T-cell (primary cell): ENCODE results near the gene XXYLT1. TPM values are rescaled to one million over a fixed set of nuclear protein-coding genes. Genes with fewer than 3 reads are reported as not detected.
"Not testable (repeated sequence)": the region's sequence is repeated elsewhere in the genome, so short reads cannot be mapped to it uniquely, and the experiment has no call there.

ENCODE experiments used
- ATAC-seq, 4 experiments: fragments of 200-7000 bp in 3 of 4; fragments of 150-1000 bp in 1 of 4; cut with Tn5 transposase; replicated peaks in 1 of 4; 1 replicate in 3 of 4; 2 replicates in 1 of 4; pipeline ENCODE4 v1.10.0; 2021; ENCODE audit warnings: moderate library complexity in 3 of 4, mild to moderate bottlenecking in 2 of 4, moderate number of reproducible peaks in 1 of 4
- CTCF ChIA-PET, 2 donors: fragments of 300-600 bp; sonication (Branson Sonifier 250); formaldehyde crosslinking; loops; one replicate each; lab custom pipeline; 2022; ENCODE audit warnings: antibody characterized with exemption in 2 of 2; lab: Charles Lee
- POLR2A ChIA-PET, 2 donors: fragments of 300-600 bp; sonication (Branson Sonifier 250); formaldehyde crosslinking; loops; one replicate each; lab custom pipeline; 2022; ENCODE audit warnings: antibody characterized with exemption in 2 of 2; lab: Charles Lee
- DNase-seq, 35 experiments: peaks; one replicate each; pipeline versions ENCODE4 v3.0.0 to v3.0.0-alpha.2; 2013 to 2023
- H3K27ac ChIP-seq: one replicate; pipeline ENCODE4 v1.5.1; 2013; ENCODE audit warnings: low read length
- H3K27me3 ChIP-seq, 2 experiments: replicated peaks in 1 of 2; 1 replicate in 1 of 2; 2 replicates in 1 of 2; pipeline versions ENCODE4 v1.6.1 to v1.7.0; 2013; ENCODE audit warnings: low read length in 1 of 2, mixed read lengths in 1 of 2; ENCODE audit not compliant: control insufficient read depth in 2 of 2, insufficient read depth in 2 of 2; ENCODE audit errors: extremely low read depth in 1 of 2
- H3K36me3 ChIP-seq, 2 donors: 1 replicate in 1 of 2; 2 replicates in 1 of 2; pipeline versions ENCODE4 v1.6.1 to v1.7.0; 2013; ENCODE audit warnings: low read length in 1 of 2; ENCODE audit not compliant: control insufficient read depth in 2 of 2, insufficient read depth in 1 of 2; ENCODE audit errors: extremely low read depth in 1 of 2
- H3K4me1 ChIP-seq, 2 experiments: 1 replicate in 1 of 2; 2 replicates in 1 of 2; pipeline versions ENCODE4 v1.6.1 to v1.7.0; 2013; ENCODE audit warnings: low read length in 2 of 2, mixed read lengths in 1 of 2; ENCODE audit not compliant: insufficient read depth in 2 of 2, control insufficient read depth in 1 of 2; ENCODE audit errors: extremely low read depth in 1 of 2
- H3K4me3 ChIP-seq, 2 donors: 1 replicate in 1 of 2; 2 replicates in 1 of 2; pipeline versions ENCODE4 v1.5.1 to v1.7.0; 2013; ENCODE audit warnings: mild to moderate bottlenecking in 2 of 2, low read length in 1 of 2, moderate library complexity in 1 of 2; ENCODE audit not compliant: control insufficient read depth in 1 of 2; ENCODE audit errors: extremely low read depth in 1 of 2
- H3K9me3 ChIP-seq: 2 replicates; pipeline ENCODE4 v1.7.0; 2013
- H3K27ac Mint-ChIP-seq, 2 donors: one replicate each; pipeline ENCODE4 v1.8.0; 2020 to 2021; ENCODE audit warnings: mild to moderate bottlenecking in 2 of 2, mixed read lengths in 2 of 2
- H3K27me3 Mint-ChIP-seq, 2 donors: one replicate each; pipeline ENCODE4 v1.8.0; 2021 to 2022; ENCODE audit warnings: mixed read lengths in 2 of 2
- H3K36me3 Mint-ChIP-seq: one replicate; pipeline ENCODE4 v1.8.0; 2021; ENCODE audit warnings: mixed read lengths
- H3K4me1 Mint-ChIP-seq, 3 donors: one replicate each; pipeline ENCODE4 v1.8.0; 2020 to 2022; ENCODE audit warnings: mixed read lengths in 3 of 3, mild to moderate bottlenecking in 1 of 3
- H3K4me3 Mint-ChIP-seq, 3 donors: one replicate each; pipeline ENCODE4 v1.8.0; 2020 to 2022; ENCODE audit warnings: mild to moderate bottlenecking in 3 of 3, mixed read lengths in 3 of 3, moderate library complexity in 3 of 3
- H3K9me3 Mint-ChIP-seq, 3 donors: one replicate each; pipeline ENCODE4 v1.8.0; 2020 to 2022; ENCODE audit warnings: mixed read lengths in 3 of 3
- WGBS: methylation state at CpG from one replicate; pipeline ENCODE4 v1.1.5; 2013; ENCODE audit warnings: missing lambda C conversion rate; ENCODE audit not compliant: insufficient coverage; 5-methylcytosine and 5-hydroxymethylcytosine counted together
- total RNA-seq, 35 experiments: library from RNA in 6 of 35; stranded (reverse) in 6 of 35; fragments of 120-200 nt in 1 of 35; gene quantifications; one replicate each; pipeline versions ENCODE4 v1.2.1 to v1.2.4 and lab custom pipeline; 2013 to 2026

XXYLT1 gene
- total RNA-seq, 5 donors from 2014 or later (not counting 1 experiment from before 2014, with no cell fraction given) = 4.6 to 9.1 (median 5.7) TPM

GRCh38 chr3:195041871-195042742 is 228.9 kb downstream of the XXYLT1 start:
- CTCF ChIA-PET = interaction anchor here in 1 of 2 donors (0.6 kb wide), 1 partner anchor 70 kb away, joined by 6 read pairs; no protein-coding TSS in a partner anchor
- Histone ChIP-seq H3K27me3 (peaks cover 0 to 32% of the 10 kb centered on the region in 2 experiments), H3K36me3 (no peaks in the 10 kb centered on the region), H3K9me3 (no peaks in the 10 kb centered on the region), H3K27ac (no peak overlapping the region), H3K4me1 (no peaks in the 10 kb centered on the region), H3K4me3 (no peak overlapping the region)
- Mint-ChIP-seq H3K27ac (no peak overlapping the region), H3K4me1 (no peaks in the 10 kb centered on the region), H3K36me3 (no peaks in the 10 kb centered on the region), H3K4me3 (no peak overlapping the region), H3K9me3 (no peaks in the 10 kb centered on the region), H3K27me3 (peaks cover 4 to 9% of the 10 kb centered on the region in 2 donors)
- no peak for ATAC-seq
- WGBS = 83% methylated on average over 6 of the region's 16 CpGs
- POLR2A ChIA-PET = no interaction called here
- no peak for DNase-seq

- Histone ChIP-seq H3K4me1 (no peaks in the 10 kb centered on the region), H3K4me3 (no peak overlapping the region), H3K27ac (no peak overlapping the region), H3K27me3 (peaks cover 0 to 37% of the 10 kb centered on the region in 2 experiments), H3K36me3 (no peaks in the 10 kb centered on the region), H3K9me3 (no peaks in the 10 kb centered on the region)
- DNase-seq = no peak
- H3K4me3 Mint-ChIP-seq = no peak overlapping the region
- peaks cover 4 to 9% of the 10 kb centered on the region in 2 donors for H3K27me3 Mint-ChIP-seq
- H3K9me3 Mint-ChIP-seq = no peaks in the 10 kb centered on the region
- CTCF ChIA-PET = no interaction called here
- 55% methylated on average over 8 of the region's 13 CpGs for WGBS
- H3K36me3 Mint-ChIP-seq = no peaks in the 10 kb centered on the region
- ATAC-seq = no peak
- POLR2A ChIA-PET = no interaction called here
- H3K27ac Mint-ChIP-seq = no peak overlapping the region
- H3K4me1 Mint-ChIP-seq = no peaks in the 10 kb centered on the region
These were observed 230.0 kb downstream of the XXYLT1 start for GRCh38 chr3:195040773-195041520.

- H3K27me3 Mint-ChIP-seq = peaks cover 4 to 8% of the 10 kb centered on the region in 2 donors
- peak in 1 of 35 experiments; percentile 16 for DNase-seq
- Histone ChIP-seq H3K9me3 (no peaks in the 10 kb centered on the region), H3K4me1 (no peaks in the 10 kb centered on the region), H3K4me3 (no peak overlapping the region), H3K27me3 (peaks cover 0 to 44% of the 10 kb centered on the region in 2 experiments), H3K27ac (no peak overlapping the region), H3K36me3 (no peaks in the 10 kb centered on the region)
- ChIA-PET POLR2A (no interaction called here), CTCF (no interaction called here)
- no peaks in the 10 kb centered on the region for H3K9me3 Mint-ChIP-seq
- no peaks in the 10 kb centered on the region for H3K4me1 Mint-ChIP-seq
- 61% methylated on average over 6 of the region's 11 CpGs for WGBS
- no peak overlapping the region for H3K4me3 Mint-ChIP-seq
- no peak overlapping the region for H3K27ac Mint-ChIP-seq
- no peak for ATAC-seq
- H3K36me3 Mint-ChIP-seq = no peaks in the 10 kb centered on the region
These were observed 230.9 kb downstream of the XXYLT1 start for GRCh38 chr3:195040094-195040493.

GRCh38 chr3:195039180-195039843 is 231.6 kb downstream of the XXYLT1 start:
- DNase-seq (no peak), ATAC-seq (no peak)
- 100% methylated on average over 3 of the region's 7 CpGs for WGBS
- H3K36me3 Mint-ChIP-seq = no peaks in the 10 kb centered on the region
- Histone ChIP-seq H3K4me1 (no peaks in the 10 kb centered on the region), H3K36me3 (no peaks in the 10 kb centered on the region), H3K9me3 (no peaks in the 10 kb centered on the region), H3K27ac (no peak overlapping the region), H3K27me3 (peaks cover 0 to 43% of the 10 kb centered on the region in 2 experiments), H3K4me3 (no peak overlapping the region)
- ChIA-PET POLR2A (interaction anchor here in 1 of 2 donors (0.8 kb wide), 1 partner anchor 454 kb away, joined by 3 read pairs; no protein-coding TSS in a partner anchor), CTCF (no interaction called here)
- H3K27ac Mint-ChIP-seq = no peak overlapping the region
- no peaks in the 10 kb centered on the region for H3K4me1 Mint-ChIP-seq
- H3K9me3 Mint-ChIP-seq = no peaks in the 10 kb centered on the region
- peaks cover 4 to 8% of the 10 kb centered on the region in 2 donors for H3K27me3 Mint-ChIP-seq
- H3K4me3 Mint-ChIP-seq = no peak overlapping the region

DNA sequence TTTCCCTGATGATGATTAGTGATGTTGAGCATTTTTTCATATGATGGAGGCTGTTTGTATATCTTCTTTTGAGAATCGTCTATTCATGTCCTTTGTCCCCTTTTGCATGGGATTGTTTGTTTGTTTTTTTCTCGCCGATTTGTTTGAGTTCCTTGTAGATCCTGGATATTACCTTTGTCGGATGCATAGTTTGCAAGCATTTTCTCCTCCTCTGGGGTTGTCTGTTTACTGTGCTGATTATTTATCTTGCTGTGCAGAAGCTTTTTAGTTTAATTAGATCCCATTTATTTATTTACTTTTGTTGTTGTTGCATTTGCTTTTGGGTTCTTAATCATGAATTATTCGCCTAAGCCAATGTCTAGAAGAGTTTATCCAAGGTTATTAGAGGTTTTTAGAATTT is 232.8 kb downstream of the XXYLT1 start:
- H3K27ac Mint-ChIP-seq = no peak overlapping the region
- Histone ChIP-seq H3K4me3 (no peak overlapping the region), H3K27me3 (peaks cover 0 to 39% of the 10 kb centered on the region in 2 experiments), H3K27ac (no peak overlapping the region), H3K9me3 (no peaks in the 10 kb centered on the region), H3K4me1 (no peaks in the 10 kb centered on the region), H3K36me3 (no peaks in the 10 kb centered on the region)
- H3K27me3 Mint-ChIP-seq = peaks cover 4 to 5% of the 10 kb centered on the region in 2 donors
- H3K4me3 Mint-ChIP-seq = no peak overlapping the region
- H3K4me1 Mint-ChIP-seq = no peaks in the 10 kb centered on the region
- no peaks in the 10 kb centered on the region for H3K36me3 Mint-ChIP-seq
- ChIA-PET CTCF (no interaction called here), POLR2A (no interaction called here)
- no CpG with 5 or more reads among the region's 5 CpGs for WGBS
- no peaks in the 10 kb centered on the region for H3K9me3 Mint-ChIP-seq
- no peak for DNase-seq
- no peak for ATAC-seq

DNA sequence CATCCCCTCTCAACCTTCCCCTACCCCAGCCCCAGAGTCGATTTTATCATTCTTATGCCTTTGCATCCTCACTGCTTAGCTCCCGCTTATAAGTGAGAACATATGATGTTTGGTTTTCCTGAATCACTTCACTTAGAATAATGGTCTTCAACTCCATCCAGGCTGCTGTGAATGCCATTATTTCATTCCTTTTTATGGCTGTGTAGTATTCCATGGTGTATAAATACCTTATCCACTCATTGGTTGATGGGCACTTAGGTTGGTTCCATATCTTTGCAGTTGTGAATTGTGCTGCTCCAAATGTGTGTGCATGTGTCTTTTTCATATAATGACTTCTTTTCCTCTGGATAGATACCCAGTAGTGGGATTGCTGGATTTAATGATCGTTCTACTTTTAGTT is 233.4 kb downstream of the XXYLT1 start:
- H3K9me3 ChIP-seq, H3K4me1 Mint-ChIP-seq, DNase-seq, CTCF ChIA-PET, POLR2A ChIA-PET, H3K27ac ChIP-seq, H3K9me3 Mint-ChIP-seq, H3K27me3 Mint-ChIP-seq, H3K4me1 ChIP-seq, H3K36me3 Mint-ChIP-seq, H3K27ac Mint-ChIP-seq, H3K4me3 Mint-ChIP-seq, H3K4me3 ChIP-seq, ATAC-seq, H3K36me3 ChIP-seq: not testable (repeated sequence)
- peaks cover 0 to 39% of the 10 kb centered on the region in 2 experiments for H3K27me3 ChIP-seq
- WGBS = no CpG with 5 or more reads among the region's 3 CpGs
